ENCODE results near the gene CREB3L1. TPM values are rescaled to one million over a fixed set of nuclear protein-coding genes. Genes with fewer than 3 reads are reported as not detected.

The CREB3L1 gene
- total and polyA plus RNA-seq, 2 donors from 2014 or later, result 2.5 to 7.3 TPM

GRCh38 chr11:46235777-46236688, 41.4 kb upstream of the CREB3L1 start:
- TF ChIP-seq CTCF (IDR thresholded peaks at IDR 0.05; ENCODE audit: borderline replicate concordance, extremely low read depth, insufficient read depth), result no peak
- no peaks in the 10 kb centered on the region for H3K9me3 ChIP-seq (ENCODE audit: control insufficient read depth in 2 of 3, insufficient read depth in 1 of 3, low read length in 3 of 3)
- no peak for FAIRE-seq
- intact Hi-C loops (cut with DNase I), result no loop called here
- H3K27ac ChIP-seq (ENCODE audit: low read depth in 2 of 2, low read length in 2 of 2), result no peak overlapping the region
- H3K27me3 ChIP-seq (ENCODE audit: control insufficient read depth, insufficient read depth, low read length), result peaks cover 9% of the 10 kb centered on the region
- DNase-seq, result no peak
- H3K36me3 ChIP-seq (ENCODE audit: control insufficient read depth in 2 of 3, insufficient read depth in 3 of 3, low read length in 3 of 3), result no peaks in the 10 kb centered on the region
- H3K4me3 ChIP-seq (ENCODE audit: low read length in 3 of 3), result no peak overlapping the region
- no peak overlapping the region for H3K9ac ChIP-seq (ENCODE audit: low read length in 3 of 3)
- H3K4me1 ChIP-seq (ENCODE audit: control insufficient read depth in 2 of 3, insufficient read depth in 2 of 3, low read depth in 1 of 3, low read length in 3 of 3), result peaks cover 0 to 9% (median 0%) of the 10 kb centered on the region in 3 donors

GRCh38 chr11:46236918-46237247, 40.6 kb upstream of the CREB3L1 start:
- DNase-seq (no peak), FAIRE-seq (no peak)
- Histone ChIP-seq H3K4me3 (ENCODE audit: low read length in 3 of 3) (no peak overlapping the region), H3K27ac (ENCODE audit: low read depth in 2 of 2, low read length in 2 of 2) (no peak overlapping the region), H3K9me3 (ENCODE audit: control insufficient read depth in 2 of 3, insufficient read depth in 1 of 3, low read length in 3 of 3) (no peaks in the 10 kb centered on the region), H3K27me3 (ENCODE audit: control insufficient read depth, insufficient read depth, low read length) (peaks cover 9% of the 10 kb centered on the region), H3K36me3 (ENCODE audit: control insufficient read depth in 2 of 3, insufficient read depth in 3 of 3, low read length in 3 of 3) (no peaks in the 10 kb centered on the region), H3K9ac (ENCODE audit: low read length in 3 of 3) (no peak overlapping the region), H3K4me1 (ENCODE audit: control insufficient read depth in 2 of 3, insufficient read depth in 2 of 3, low read depth in 1 of 3, low read length in 3 of 3) (peaks cover 0 to 9% (median 0%) of the 10 kb centered on the region in 3 donors)
- intact Hi-C loops (cut with DNase I), result no loop called here
- TF ChIP-seq CTCF (IDR thresholded peaks at IDR 0.05; ENCODE audit: borderline replicate concordance, extremely low read depth, insufficient read depth), result no peak

- intact Hi-C loops (cut with DNase I), result no loop called here
- H3K27me3 ChIP-seq (ENCODE audit: control insufficient read depth, insufficient read depth, low read length), result peaks cover 9% of the 10 kb centered on the region
- no peak overlapping the region for H3K9ac ChIP-seq (ENCODE audit: low read length in 3 of 3)
- no peak for FAIRE-seq
- peak overlapping the region in 1 of 2 donors; percentile 51 for H3K27ac ChIP-seq (ENCODE audit: low read depth in 2 of 2, low read length in 2 of 2)
- peak; percentile 48 to 86 (median 73) for DNase-seq
- TF ChIP-seq CTCF (IDR thresholded peaks at IDR 0.05; ENCODE audit: borderline replicate concordance, extremely low read depth, insufficient read depth), result no peak
- H3K9me3 ChIP-seq (ENCODE audit: control insufficient read depth in 2 of 3, insufficient read depth in 1 of 3, low read length in 3 of 3), result no peaks in the 10 kb centered on the region
- H3K36me3 ChIP-seq (ENCODE audit: control insufficient read depth in 2 of 3, insufficient read depth in 3 of 3, low read length in 3 of 3), result no peaks in the 10 kb centered on the region
- H3K4me3 ChIP-seq (ENCODE audit: low read length in 3 of 3), result peak overlapping the region in 2 of 3 donors; percentile 25 to 28
- peaks cover under 1 to 9% (median under 1%) of the 10 kb centered on the region in 3 donors for H3K4me1 ChIP-seq (ENCODE audit: control insufficient read depth in 2 of 3, insufficient read depth in 2 of 3, low read depth in 1 of 3, low read length in 3 of 3)
Measured at GRCh38 chr11:46237248-46238077, 40.0 kb upstream of the CREB3L1 start.

Measured in kidney (tissue), 14 donors.